PC-3 (cell line): ENCODE measurements around the gene CTNNA3. TPM values are rescaled to one million over a fixed set of nuclear protein-coding genes. Genes with fewer than 3 reads are reported as not detected.

Source experiments
- ATAC-seq: fragments of 200-7000 bp; cut with Tn5 transposase; 2 replicates; pipeline ENCODE4 v1.9.1; 2020; ENCODE audit warnings: mild to moderate bottlenecking, moderate library complexity
- BruUV-seq: library from RNA; stranded (reverse); fragments of 400-500 nt; replicated peaks from 2 replicates; lab custom pipeline; 2021; lab: Mats Ljungman, UMichigan
- CTCF ChIA-PET: fragments of 300-600 bp; sonication (Branson Sonifier 250); formaldehyde crosslinking; loops from one replicate; lab custom pipeline; 2022; ENCODE audit warnings: antibody characterized with exemption; lab: Charles Lee
- POLR2A ChIA-PET: fragments of 300-600 bp; sonication (Branson Sonifier 250); formaldehyde crosslinking; loops from one replicate; lab custom pipeline; 2022; ENCODE audit warnings: antibody characterized with exemption; ENCODE audit not compliant: unreplicated experiment; lab: Charles Lee
- DNase-seq: peaks from one replicate; pipeline ENCODE4 v3.0.0-alpha.2; 2015
- H2AFZ ChIP-seq: fragments of 300-600 bp; sonication (generic); 2 replicates; pipeline ENCODE4 v1.6.0; 2016; ENCODE audit warnings: antibody characterized with exemption, low read length
- H3F3A ChIP-seq: fragments of 300-600 bp; sonication (generic); one replicate; pipeline ENCODE4 v1.6.0; 2017; ENCODE audit warnings: antibody characterized with exemption, low read length, control low read depth, mild to moderate bottlenecking; ENCODE audit not compliant: unreplicated experiment
- H3K27ac ChIP-seq: fragments of 300-600 bp; sonication (generic); 2 replicates; pipeline ENCODE4 v1.5.1; 2016; ENCODE audit warnings: mild to moderate bottlenecking, low read length
- H3K27me3 ChIP-seq: fragments of 300-600 bp; sonication (generic); 2 replicates; pipeline ENCODE4 v1.6.1; 2016; ENCODE audit warnings: low read length, mixed read lengths
- H3K36me3 ChIP-seq: fragments of 300-600 bp; sonication (generic); 2 replicates; pipeline ENCODE4 v1.6.1; 2016; ENCODE audit warnings: low read depth, mixed run types, low read length, mixed read lengths
- H3K4me1 ChIP-seq: fragments of 300-600 bp; sonication (generic); 2 replicates; pipeline ENCODE4 v1.5.1; 2016; ENCODE audit warnings: low read length; ENCODE audit not compliant: insufficient read depth
- H3K4me2 ChIP-seq: fragments of 300-600 bp; sonication (generic); 2 replicates; pipeline ENCODE4 v1.6.0; 2016; ENCODE audit warnings: low read length
- H3K4me3 ChIP-seq: fragments of 300-600 bp; sonication (generic); 2 replicates; pipeline ENCODE4 v1.5.1; 2016; ENCODE audit warnings: mild to moderate bottlenecking, low read length, mixed read lengths
- H3K79me2 ChIP-seq: fragments of 300-600 bp; sonication (generic); 2 replicates; pipeline ENCODE4 v1.6.1; 2017; ENCODE audit warnings: low read length, mixed read lengths
- H3K9ac ChIP-seq: fragments of 300-600 bp; sonication (generic); 2 replicates; pipeline ENCODE4 v1.6.0; 2016; ENCODE audit warnings: mild to moderate bottlenecking, low read length
- H3K9me2 ChIP-seq: fragments of 300-600 bp; sonication (generic); replicated peaks from 2 replicates; pipeline ENCODE4 v1.6.1; 2016; ENCODE audit warnings: mixed run types, low read length, mixed read lengths
- H3K9me3 ChIP-seq: fragments of 300-600 bp; sonication (generic); 2 replicates; pipeline ENCODE4 v1.6.1; 2016; ENCODE audit warnings: low read length, mixed read lengths
- H4K20me1 ChIP-seq: fragments of 300-600 bp; sonication (generic); 2 replicates; pipeline ENCODE4 v1.6.1; 2016; ENCODE audit warnings: low read length, mixed read lengths
- CTCF ChIP-seq: fragments of 300-600 bp; sonication (generic); conservative IDR thresholded peaks from 2 replicates; pipeline ENCODE4 v1.5.1; 2017; ENCODE audit warnings: antibody characterized with exemption, low read depth, mild to moderate bottlenecking, low read length
- EZH2 ChIP-seq: fragments of 300-600 bp; sonication (generic); IDR thresholded peaks from one replicate; pipeline ENCODE4 v1.6.1; 2017; ENCODE audit warnings: antibody characterized with exemption, mild to moderate bottlenecking, low read length; ENCODE audit not compliant: unreplicated experiment
- EZH2phosphoT487 ChIP-seq: fragments of 300-600 bp; sonication (generic); IDR thresholded peaks from 2 replicates; pipeline ENCODE4 v1.6.1; 2018; ENCODE audit warnings: mild to moderate bottlenecking, antibody characterized with exemption, low read length, borderline replicate concordance
- intact Hi-C: fragments of 100-400 bp; cut with micrococcal nuclease; formaldehyde crosslinking; loops from 2 replicates; pipeline ENCODE4 v1.9.0; 2023
- total RNA-seq: library from RNA; depleted of rRNA; stranded (reverse); fragments of >200 nt; gene quantifications from 2 replicates; pipeline ENCODE4 v1.2.3, GENCODE V29; 2014

The CTNNA3 gene
- total RNA-seq, 1 experiment from 2014 or later: 1.9 TPM

- no peaks in the 10 kb centered on the region for H3K9me3 ChIP-seq
- H3K36me3 ChIP-seq: no peaks in the 10 kb centered on the region
- no peak overlapping the region for H2AFZ ChIP-seq
- DNase-seq: no peak
- H3F3A ChIP-seq: no peaks in the 10 kb centered on the region
- H3K27me3 ChIP-seq: peaks cover 59% of the 10 kb centered on the region
- no peak overlapping the region for H3K4me2 ChIP-seq
- ChIA-PET POLR2A (no interaction called here), CTCF (no interaction called here)
- no peak overlapping the region for H3K4me3 ChIP-seq
- no peak overlapping the region for H3K27ac ChIP-seq
- no peaks in the 10 kb centered on the region for H4K20me1 ChIP-seq
- H3K9me2 ChIP-seq: 0 out of 2 replicates have a peak, but pooled peaks cover 3% of the 10 kb centered on the region
- TF ChIP-seq EZH2phosphoT487 (no peak), CTCF (no peak), EZH2 (no peak)
- no peaks in the 10 kb centered on the region for H3K4me1 ChIP-seq
- no peak for ATAC-seq
- no TSS peak for BruUV-seq
- no peak overlapping the region for H3K9ac ChIP-seq
- intact Hi-C loops: no loop called here
- no peaks in the 10 kb centered on the region for H3K79me2 ChIP-seq
Measured at GRCh38 chr10:66982053-66982420, 714.0 kb downstream of the CTNNA3 start.

GRCh38 chr10:66981361-66982052 lies 714.5 kb downstream of the CTNNA3 start:
- BruUV-seq: no TSS peak
- Histone ChIP-seq H3K27ac (no peak overlapping the region), H3K36me3 (no peaks in the 10 kb centered on the region), H3K9me3 (no peaks in the 10 kb centered on the region), H2AFZ (no peak overlapping the region), H3K27me3 (peaks cover 54% of the 10 kb centered on the region), H3K4me2 (no peak overlapping the region), H3K9me2 (0 out of 2 replicates have a peak, but pooled peaks cover 3% of the 10 kb centered on the region), H3K4me3 (no peak overlapping the region), H3K9ac (no peak overlapping the region), H3K79me2 (no peaks in the 10 kb centered on the region), H3F3A (no peaks in the 10 kb centered on the region), H4K20me1 (no peaks in the 10 kb centered on the region), H3K4me1 (no peaks in the 10 kb centered on the region)
- CTCF ChIA-PET: no interaction called here
- intact Hi-C loops: no loop called here
- POLR2A ChIA-PET: no interaction called here
- TF ChIP-seq EZH2: no peak
- ATAC-seq: no peak
- DNase-seq: no peak

GRCh38 chr10:66980246-66980815 lies 715.7 kb downstream of the CTNNA3 start:
- H3K9me3 ChIP-seq: no peaks in the 10 kb centered on the region
- H3K79me2 ChIP-seq: no peaks in the 10 kb centered on the region
- H3K4me2 ChIP-seq: no peak overlapping the region
- intact Hi-C loops: no loop called here
- POLR2A ChIA-PET: no interaction called here
- 0 out of 2 replicates have a peak, but pooled peaks have one; percentile 29 for ATAC-seq
- no peak overlapping the region for H3K9ac ChIP-seq
- no peak for TF ChIP-seq EZH2phosphoT487
- TF ChIP-seq EZH2: no peak
- TF ChIP-seq CTCF: no peak
- no peak overlapping the region for H3K4me3 ChIP-seq
- H4K20me1 ChIP-seq: no peaks in the 10 kb centered on the region
- H3F3A ChIP-seq: no peaks in the 10 kb centered on the region
- no peak overlapping the region for H2AFZ ChIP-seq
- H3K36me3 ChIP-seq: no peaks in the 10 kb centered on the region
- BruUV-seq: no TSS peak
- 0 out of 2 replicates have a peak, but pooled peaks cover 3% of the 10 kb centered on the region for H3K9me2 ChIP-seq
- no peak for DNase-seq
- H3K27me3 ChIP-seq: peaks cover 50% of the 10 kb centered on the region
- H3K27ac ChIP-seq: no peak overlapping the region
- CTCF ChIA-PET: no interaction called here
- no peaks in the 10 kb centered on the region for H3K4me1 ChIP-seq
